Activated naive CD4-positive, alpha-beta T cell (primary cell): ENCODE measurements around the gene EPS8L1.
"Not testable (repeated sequence)": the region's sequence is repeated elsewhere in the genome, so short reads cannot be mapped to it uniquely, and the experiment has no call there.

Experiments used
- DNase-seq, 4 experiments: peaks; one replicate each; lab custom pipeline; 2025; lab: John Stamatoyannopoulos, UW

Gene EPS8L1

DNA sequence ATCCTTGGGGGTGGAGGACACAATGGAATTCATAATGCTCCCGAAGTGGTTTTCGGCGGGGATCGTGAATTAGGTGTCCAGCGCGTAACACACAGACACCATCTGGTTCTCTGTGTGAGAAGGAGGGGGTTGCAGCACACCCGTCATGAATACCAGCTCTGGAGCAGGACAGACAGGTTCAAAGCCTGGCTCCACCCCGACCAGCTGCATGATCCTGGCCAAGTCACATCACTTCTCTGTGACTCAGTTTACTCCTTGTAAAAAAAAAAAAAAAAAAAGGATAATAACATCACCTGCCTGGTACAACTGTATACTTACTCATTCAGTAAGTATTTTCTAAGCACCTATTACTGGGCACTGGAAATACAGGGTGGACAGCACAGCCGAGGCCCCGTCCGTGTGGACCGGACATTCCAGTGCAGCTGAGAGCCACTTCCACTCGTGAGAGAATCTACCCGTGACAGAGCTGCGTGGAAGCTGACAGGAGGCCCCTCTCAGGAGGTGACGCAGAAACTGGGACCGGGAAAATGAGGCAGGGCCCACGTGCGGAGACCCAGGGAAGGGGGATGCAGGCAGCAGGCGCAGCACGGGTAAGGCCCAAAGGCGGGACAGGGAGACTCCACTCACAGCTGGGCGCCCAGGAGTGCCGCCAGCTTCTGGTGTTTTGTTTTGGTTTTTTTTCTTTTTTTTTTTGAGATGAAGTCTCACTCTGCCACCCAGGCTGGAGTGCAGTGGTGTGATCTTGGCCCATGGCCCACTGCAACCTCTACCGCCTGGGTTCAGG, 24.7 kb upstream of the EPS8L1 start:
- DNase-seq, result no peak

DNA sequence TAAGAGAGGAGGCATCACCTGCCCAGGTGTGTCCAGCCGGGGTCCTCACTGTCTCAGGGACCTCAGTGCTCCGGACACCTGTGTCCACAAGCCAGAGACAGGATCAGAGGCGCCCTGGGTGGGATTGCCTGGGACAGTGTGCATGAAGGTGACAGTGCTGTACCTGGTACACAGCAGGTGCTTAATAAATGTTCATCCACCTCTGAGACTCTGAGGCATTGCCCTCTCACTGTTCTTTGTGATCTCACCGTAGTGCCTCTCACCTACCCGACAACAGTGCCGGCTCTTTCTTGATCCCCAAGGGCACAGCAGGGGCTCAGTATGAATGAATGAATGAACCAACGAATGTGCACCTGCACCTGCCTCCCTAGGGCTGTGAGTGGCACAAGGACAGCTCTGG, 21.9 kb upstream of the EPS8L1 start:
- no peak for DNase-seq

DNA sequence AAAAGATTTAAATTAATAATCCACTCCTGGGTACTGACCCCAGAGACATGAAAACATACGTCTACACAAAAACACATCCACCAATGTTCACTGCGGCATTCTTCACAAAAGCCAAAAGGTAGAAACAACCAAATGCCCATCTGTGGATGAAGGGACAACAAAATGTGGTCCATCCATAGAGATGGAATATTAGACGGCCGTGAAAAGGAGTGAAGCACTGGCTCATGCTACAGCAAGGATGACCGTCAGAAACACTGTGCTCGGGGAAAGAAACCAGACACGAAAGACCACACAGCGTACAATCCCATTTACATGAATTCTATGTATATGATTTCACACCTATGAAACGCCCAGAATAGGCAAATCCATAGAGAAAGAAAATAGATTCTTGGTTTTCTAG, 18.8 kb upstream of the EPS8L1 start:
- no peak for DNase-seq

DNA sequence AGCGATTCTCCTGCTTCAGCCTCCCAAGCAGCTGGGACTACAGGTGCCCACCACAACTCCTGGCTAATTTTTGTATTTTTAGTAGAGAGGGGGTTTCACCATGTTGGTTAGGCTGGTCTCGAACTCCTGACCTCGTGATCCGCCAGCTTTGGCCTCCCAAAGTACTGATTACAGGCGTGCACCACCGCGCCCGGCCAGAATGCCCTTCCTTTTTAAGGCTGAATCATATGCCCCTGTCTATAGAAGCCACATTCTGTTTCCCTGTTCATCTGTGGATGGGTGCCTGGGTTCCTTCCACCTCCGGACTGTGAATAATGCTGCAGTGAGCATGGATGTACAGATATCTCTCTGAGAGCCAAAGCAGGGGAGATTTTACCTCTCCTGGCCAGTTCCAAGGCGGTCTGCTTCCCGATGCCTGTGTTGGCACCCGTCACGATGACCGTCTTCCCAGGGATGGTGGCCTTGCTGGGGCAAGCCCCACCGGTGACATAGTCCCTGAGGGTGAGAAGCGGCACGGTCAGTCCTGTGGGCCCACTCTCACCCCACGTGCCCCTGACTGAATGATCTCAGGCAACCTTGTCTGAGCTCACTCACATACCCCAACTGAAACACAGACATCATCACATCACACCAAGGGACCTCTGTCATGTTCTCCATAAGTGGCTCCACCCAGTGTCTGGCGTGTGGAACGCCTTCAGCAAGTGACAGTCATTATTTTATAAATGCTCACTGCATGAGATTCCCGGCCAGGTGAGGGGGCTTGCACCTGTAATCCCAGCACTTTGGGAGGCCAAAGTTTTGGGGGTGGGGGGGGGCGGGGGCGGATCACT, 16.7 kb upstream of the EPS8L1 start:
- DNase-seq, result no peak

DNA sequence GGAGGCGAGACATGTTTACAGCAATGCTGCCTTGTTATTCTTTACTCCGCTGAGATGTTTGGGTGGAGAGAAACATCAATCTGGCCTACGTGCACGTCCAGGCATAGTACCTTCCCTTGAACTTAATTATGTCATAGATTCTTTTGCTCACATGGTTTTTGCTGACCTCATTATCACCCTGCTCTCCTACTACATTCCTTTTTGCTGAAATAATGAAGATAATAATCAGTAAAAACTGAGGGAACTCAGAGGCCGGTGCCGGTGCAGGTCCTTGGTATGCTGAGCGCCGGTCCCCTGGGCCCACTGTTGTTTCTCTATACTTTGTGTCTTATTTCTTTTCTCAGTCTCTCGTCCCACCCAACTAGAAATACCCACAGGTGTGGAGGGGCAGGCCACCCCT, 15.4 kb upstream of the EPS8L1 start:
- not testable (repeated sequence) for DNase-seq

DNA sequence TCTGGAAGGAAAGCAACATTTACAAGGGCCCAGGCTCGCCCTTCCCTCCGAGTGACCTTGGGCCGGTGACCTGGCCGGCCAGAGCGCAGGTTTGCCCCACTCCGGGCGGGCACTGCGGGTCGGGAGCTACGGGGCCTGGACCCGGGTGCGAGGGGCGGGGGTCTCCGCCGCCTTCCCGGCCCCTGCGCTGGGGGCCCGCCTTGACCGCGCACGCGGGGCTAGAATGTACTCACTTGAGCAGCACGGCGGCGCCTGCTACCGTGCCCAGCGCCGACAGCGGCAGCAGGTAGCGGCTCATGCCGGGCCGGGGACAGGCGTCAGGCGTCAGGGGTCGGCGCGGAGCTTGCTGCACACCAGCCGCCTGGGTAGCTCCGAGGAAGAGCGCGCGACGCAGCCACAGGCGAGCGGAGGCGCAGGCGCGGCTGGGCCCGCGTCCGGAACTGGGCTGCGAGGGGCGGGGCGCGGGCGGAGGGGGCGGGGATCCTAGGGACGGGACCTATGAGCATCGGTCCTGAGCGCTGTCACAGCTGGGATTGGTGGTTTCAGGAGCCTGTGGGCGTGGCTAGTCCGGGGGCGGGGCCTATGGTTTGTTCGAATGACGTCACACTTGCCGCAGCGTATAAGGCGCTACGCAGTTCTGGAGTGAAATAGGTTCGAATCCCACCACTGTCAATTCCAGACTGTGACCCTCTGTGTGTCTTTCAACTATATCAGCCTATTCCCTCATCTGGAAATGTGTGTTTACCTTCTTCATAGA, 12.8 kb upstream of the EPS8L1 start, which contains the start of gene RDH13:
RDH13 (minus strand) TSS at position 414 of the 757 bp plus-strand sequence; CDS start at position 298, 116 bp downstream.
- peak; percentile 93 to 99 (median 96) for DNase-seq

DNA sequence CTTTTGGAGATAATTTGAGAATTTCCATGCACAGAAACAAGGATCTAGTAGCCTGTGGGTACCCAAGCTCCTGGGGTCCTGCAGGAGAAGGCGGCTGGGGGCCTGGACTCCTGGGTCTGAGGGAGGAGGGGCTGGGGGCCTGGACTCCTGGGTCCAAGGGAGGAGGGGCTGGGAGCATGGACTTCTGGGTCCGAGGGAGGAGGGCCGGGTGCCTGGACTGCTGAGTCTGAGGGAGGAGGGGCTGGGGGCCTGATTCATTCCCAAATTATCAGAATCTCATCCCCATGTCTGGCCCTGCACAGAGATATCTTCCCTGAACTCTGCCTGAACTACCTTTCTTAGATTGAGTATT, 12.2 kb upstream of the EPS8L1 start:
- DNase-seq, result no peak

DNA sequence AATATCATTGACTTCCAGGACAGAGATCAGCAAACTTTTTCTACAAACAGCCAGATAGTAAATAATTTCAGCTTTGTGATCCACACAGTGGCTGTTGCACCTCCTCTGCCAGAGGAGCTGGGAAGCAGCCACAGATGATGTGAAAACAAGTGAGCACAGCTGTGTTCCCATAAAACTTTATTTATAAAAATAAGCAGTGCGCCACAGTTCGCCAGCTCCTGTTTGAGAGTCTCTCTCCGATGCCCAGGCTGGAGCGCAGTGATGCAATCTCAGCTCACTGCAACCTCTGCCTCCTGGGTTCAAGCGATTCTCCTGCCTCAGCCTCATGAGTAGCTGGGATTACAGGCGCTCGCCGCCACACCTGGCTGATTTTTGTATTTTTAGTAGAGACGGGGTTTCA, 10.2 kb upstream of the EPS8L1 start:
- DNase-seq, result not testable (repeated sequence)

DNA sequence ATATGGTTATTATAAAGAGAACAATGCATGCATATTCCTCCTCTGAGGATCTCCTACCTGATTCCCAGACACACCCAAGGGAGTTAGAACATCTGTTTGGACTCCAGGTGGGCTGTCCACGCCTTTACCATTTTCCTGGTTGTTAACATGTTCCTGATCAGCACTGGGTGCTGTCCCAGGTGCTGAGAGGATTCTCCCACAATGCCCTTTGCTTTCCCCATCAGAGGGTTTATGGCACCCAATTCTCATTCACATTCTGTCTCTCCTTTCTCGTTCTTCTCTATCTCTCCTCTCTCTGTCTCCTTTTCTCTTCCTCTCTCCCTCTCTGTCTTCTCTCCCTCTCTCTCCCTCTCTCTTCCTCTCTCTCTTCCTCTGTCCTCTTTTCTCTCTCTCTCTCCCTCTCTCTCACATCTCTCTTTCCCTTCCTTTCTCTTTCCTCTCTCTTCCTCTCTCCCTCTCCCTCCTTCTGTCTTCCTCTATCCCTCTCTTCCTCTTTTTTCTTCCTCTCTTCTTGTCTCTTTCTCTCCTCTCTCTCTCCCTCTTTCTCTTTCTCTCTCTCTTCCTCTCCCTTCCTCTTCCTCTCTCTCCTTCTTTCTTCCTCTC, 9.5 kb upstream of the EPS8L1 start:
- no peak for DNase-seq

DNA sequence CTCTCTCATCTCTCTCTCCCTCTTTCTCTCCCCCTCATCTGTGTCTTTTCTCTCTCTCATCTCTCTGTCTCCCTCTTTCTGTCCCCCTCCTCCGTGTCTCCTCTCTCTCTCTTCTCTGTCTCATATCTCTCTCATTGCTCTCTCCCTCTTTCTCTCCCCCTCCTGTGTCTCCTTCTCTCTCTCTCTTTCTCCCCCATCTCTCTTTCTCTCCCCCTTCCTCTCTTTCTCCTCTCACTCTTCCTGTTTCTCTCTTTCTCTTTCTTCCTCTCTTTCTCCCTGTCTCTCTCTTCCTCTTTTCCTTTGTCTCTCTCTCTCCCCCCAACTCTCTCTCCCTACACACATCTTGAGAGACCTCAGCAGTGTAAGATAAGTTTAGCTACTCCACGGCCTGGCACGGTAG, 7.8 kb upstream of the EPS8L1 start:
- DNase-seq, result no peak

DNA sequence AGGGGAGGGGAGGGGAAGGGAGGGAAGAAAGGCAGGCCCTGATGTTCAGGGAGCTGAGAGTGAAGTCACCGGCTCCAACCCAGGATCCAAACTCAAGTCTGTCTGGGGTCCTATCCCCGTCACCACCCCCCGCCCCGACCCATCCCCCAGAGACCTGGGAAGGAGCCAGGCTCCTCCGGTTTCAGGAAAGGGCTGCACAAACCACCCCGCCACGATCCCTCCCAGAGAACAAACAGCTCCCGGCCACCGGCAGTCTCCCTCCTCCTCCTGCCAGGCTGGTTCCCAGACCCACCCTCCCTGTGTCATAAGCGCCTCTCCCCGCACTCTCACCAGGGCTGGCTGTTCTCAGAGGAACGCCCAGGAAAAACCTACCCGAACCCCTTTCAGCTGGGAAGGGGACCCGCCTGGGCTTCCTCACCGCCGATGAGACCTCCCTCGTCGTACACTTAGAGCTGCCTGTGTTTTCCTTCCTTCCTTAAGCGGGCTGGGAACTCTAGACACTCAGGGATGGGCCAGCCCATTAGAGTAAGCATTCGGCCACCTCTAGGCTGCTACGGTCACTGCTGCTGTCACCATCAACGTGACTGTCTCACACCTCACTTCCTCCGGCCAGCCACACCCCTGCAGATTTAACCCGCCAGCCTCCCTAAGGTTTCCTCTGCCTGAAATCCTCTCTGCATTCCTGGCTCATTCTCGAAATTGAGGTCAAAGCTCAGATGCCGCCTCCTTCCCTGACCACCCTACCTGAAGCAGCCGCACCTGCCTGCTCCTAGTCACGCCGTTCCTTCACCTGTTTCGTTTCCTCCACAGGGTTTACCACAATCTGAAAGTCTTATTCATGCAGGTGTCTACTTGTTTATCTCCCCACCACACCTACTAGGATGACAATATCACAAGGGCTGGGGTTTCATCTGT, 6.5 kb upstream of the EPS8L1 start:
- no peak for DNase-seq

DNA sequence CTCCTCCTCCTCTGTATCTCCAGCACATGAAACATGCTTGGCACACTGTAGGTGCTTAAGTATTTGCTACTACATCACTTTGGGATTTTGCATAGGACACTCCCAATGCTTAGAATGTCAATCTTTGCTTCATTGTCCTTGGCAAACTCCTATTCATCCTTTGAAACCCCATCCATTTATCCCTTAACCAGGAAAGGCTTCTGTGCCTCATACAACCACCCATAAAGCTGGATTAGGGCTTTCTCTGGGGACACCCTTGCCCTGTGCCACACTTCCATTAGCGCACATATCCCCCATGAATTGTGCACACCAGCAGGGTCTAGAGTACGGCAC, 5.8 kb upstream of the EPS8L1 start:
- DNase-seq, result no peak

DNA sequence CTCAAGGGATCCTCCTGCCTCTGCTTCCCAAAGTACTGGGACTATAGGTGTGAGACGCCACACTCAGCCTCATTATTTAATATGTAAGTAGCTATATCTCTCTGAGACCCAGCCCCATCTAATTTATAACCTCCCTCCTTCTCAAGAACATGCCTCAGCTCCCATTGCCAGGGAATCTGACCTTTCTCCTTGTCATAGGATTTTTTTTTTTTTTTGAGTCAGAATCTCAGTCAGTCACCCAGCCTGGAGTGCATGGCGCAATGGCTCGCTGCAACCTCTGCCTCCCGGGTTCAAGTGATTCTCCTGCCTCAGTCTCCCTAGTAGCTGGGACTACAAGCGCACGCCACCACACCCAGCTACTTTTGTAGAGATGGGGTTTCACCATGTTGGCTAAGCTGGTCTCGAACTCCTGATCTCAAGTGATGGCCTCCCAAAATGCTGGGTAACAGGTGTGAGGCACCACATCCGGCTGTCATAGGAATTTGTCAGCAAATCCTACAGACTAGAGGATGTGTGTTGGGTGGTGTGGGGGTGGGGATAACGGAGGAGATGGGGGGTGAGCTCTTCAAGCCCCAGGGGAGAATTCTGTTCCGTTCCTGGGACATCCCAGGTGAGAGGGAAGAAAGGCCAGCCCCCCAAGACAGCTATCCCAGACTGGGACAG, 5.1 kb upstream of the EPS8L1 start:
- no peak for DNase-seq

DNA sequence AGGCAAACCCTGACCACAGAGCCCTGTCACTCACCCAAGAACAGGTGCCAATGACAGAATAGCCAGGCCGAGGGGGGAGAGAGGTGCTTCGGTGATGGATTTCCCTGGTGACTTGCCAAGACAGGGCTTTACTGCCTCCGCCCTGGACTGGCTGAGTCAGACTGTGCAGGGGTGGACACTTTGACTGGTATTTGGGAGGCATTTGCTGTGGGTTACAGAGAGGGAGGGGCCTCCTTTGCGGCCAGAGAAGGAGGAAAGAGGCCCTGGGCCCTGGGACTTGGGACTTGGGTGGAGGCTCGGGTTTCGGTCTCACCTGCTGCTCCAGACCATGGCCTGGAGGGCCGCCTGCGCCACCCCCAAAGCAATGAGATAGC, 4.6 kb upstream of the EPS8L1 start:
- no peak for DNase-seq

DNA sequence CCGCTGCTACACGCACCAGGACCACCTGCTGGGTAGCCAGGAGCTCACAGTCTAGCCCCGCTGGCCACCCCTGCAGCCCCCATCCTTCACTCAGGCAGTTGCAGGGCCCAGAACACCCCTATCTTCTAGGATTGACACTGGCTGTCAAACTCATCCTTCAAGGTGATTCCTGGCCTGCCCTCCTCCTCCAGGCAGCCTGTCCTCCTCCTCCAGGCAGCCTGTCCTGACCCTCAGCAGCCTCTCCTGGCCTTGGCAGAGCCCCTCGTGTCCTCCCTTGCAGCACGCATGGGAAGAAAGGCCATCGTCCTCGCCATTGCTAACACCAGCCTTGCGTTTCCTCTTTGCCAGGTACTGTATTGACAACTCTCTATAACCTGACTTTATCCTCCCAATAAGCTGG, 3.8 kb upstream of the EPS8L1 start:
- DNase-seq, result no peak

DNA sequence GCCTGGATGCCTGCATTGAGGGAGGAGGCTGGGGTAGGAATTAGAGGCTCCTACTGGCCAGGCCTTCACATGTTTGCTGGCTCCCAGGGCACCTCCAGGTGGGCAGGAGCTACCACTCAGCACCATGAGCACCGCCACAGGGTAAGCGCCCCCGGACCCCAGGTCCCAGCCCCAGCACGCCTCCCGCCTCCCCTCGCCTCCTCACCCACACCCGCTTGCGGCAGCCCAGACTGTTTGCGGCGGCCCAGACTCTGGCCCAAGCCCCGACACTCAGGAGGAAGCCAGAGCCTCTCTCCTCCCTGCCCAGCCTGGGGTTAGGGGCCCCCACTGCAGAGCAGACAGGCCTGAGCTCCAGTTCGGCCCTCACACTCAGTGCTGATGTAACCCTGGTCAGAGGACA, 652 bp downstream of the EPS8L1 start:
- DNase-seq, result no peak

DNA sequence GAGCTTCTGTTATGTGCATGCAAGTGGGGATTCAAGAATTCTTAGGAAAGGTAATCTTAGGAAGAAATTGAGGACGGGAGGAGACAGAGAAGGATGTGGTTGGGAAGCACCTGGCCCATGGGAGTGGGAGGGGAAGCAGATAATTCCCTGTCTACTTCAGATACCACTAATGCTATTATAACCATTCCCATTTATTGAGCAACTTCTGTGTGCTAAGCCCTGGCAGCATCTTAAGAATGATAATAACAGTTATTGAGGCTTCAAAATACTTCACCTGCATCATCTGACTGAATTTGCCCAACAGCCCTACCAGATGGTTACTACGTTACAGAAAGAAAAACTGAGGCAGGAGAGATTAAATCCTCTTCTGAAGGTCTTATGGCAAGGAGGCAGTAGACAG, 1.4 kb downstream of the EPS8L1 start:
- no peak for DNase-seq

DNA sequence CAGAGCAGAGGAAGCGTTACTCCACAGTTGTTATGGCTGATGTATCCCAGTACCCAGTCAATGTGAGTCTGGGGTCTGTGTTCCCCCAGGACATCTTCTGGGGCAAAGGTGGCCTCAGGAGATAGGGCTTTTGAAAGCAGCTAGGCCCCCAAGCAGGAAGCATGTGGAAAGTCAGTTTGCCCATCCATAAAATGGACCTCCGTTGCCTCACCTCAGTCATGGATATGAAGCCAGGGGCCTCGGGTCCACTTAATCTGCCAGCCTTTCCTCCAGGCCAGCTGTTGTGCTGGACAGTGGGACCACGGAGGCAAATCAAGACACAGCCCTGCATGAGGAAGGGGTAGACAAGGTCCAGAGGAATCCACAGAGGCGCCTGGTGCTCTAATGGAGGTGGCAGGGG, 3.3 kb downstream of the EPS8L1 start:
- DNase-seq, result no peak

DNA sequence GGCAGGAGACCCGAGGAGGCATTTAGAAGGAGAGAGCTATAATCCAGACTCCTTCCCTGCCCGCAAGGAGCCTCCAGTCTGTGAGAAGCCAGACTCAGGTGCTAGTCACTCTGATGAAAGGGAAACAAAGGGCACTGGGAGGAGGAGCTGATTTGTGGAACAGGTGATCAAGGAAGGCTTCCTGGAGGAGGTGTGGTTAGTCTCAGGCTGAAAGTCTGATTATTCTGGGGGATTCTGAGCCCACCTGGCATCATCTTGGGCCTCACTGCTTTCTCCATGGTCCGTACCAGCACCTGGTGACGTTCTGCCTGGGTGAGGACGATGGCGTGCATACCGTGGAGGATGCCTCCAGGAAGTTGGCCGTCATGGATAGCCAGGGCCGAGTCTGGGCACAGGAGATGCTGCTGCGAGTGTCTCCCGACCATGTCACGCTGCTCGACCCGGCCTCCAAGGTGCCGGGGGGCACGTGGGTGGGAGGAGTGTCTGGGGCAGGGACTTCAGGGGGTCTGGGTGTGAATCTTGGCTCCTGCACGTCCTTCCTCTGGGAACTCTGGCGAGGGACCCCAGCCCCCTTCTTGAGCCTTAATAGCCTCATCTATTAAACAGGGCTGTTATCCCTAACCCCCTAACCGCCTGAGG, 3.9 kb downstream of the EPS8L1 start:
- DNase-seq, result no peak
